ENCODE data around the gene RAPGEF4. TPM values are rescaled to one million over a fixed set of nuclear protein-coding genes. Genes with fewer than 3 reads are reported as not detected.

The RAPGEF4 gene
- total and polyA plus RNA-seq, 2 of the 8 experiments (the other 6 are each of a cell fraction or from before 2014, with no cell fraction given) = 1.2 to 2.6 TPM

GRCh38 chr2:172928756-172929155 lies 193.1 kb downstream of the RAPGEF4 start (continued):
- TF ChIP-seq RAD21 (IDR thresholded peaks at IDR 0.05 in 1 of 2, conservative IDR thresholded peaks at IDR 0.05 in 1 of 2; ENCODE audit: low read depth in 2 of 2, low read length in 2 of 2) = no peak
- TF ChIP-seq, protein P1, sequence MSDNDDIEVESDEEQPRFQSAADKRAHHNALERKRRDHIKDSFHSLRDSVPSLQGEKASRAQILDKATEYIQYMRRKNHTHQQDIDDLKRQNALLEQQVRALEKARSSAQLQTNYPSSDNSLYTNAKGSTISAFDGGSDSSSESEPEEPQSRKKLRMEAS (IDR thresholded peaks at IDR 0.05) = no peak
- no peak for TF ChIP-seq SP1 (IDR thresholded peaks at IDR 0.05; ENCODE audit: low read depth, low read length)
- no peak for TF ChIP-seq POLR2A (IDR thresholded peaks at IDR 0.05; ENCODE audit: control extremely low read depth in 1 of 2, low read depth in 2 of 2, low read length in 2 of 2)
- no peak for TF ChIP-seq BRCA1 (IDR thresholded peaks at IDR 0.05; ENCODE audit: low read depth, low read length)

Measured in H1 (cell line).